Karpas-422 (cell line): ENCODE measurements around the gene KRT81. TPM values are rescaled to one million over a fixed set of nuclear protein-coding genes. Genes with fewer than 3 reads are reported as not detected.
"Not testable (repeated sequence)": the region's sequence is repeated elsewhere in the genome, so short reads cannot be mapped to it uniquely, and the experiment has no call there.

Experiments used
- DNase-seq: peaks from one replicate; pipeline ENCODE4 v3.0.0-alpha.2; 2015
- H2AFZ ChIP-seq: fragments of 200-600 bp; sonication (generic); 2 replicates; pipeline ENCODE4 v1.6.1; 2014; ENCODE audit warnings: antibody characterized with exemption, low read length, mixed read lengths
- H3K27ac ChIP-seq: fragments of 200-600 bp; sonication (generic); 2 replicates; pipeline ENCODE4 v1.5.1; 2014; ENCODE audit warnings: mild to moderate bottlenecking, low read length, moderate library complexity
- H3K27me3 ChIP-seq: fragments of 200-600 bp; sonication (generic); 2 replicates; pipeline ENCODE4 v1.6.1; 2014; ENCODE audit warnings: low read length, mixed read lengths
- H3K36me3 ChIP-seq: fragments of 200-600 bp; sonication (generic); 2 replicates; pipeline ENCODE4 v1.6.1; 2014; ENCODE audit warnings: low read length, mixed read lengths; ENCODE audit not compliant: insufficient read depth
- H3K4me1 ChIP-seq: fragments of 200-600 bp; sonication (generic); 2 replicates; pipeline ENCODE4 v1.6.1; 2014; ENCODE audit warnings: mild to moderate bottlenecking, low read length, mixed read lengths
- H3K4me2 ChIP-seq: fragments of 200-600 bp; sonication (generic); 2 replicates; pipeline ENCODE4 v1.6.1; 2014; ENCODE audit warnings: low read length, low read depth, mild to moderate bottlenecking; ENCODE audit not compliant: poor library complexity, severe bottlenecking
- H3K4me3 ChIP-seq: fragments of 200-600 bp; sonication (generic); 2 replicates; pipeline ENCODE4 v1.5.1; 2014; ENCODE audit warnings: mild to moderate bottlenecking, antibody characterized with exemption, low read length, mixed read lengths
- H3K79me2 ChIP-seq: fragments of 200-600 bp; sonication (generic); 2 replicates; pipeline ENCODE4 v1.6.1; 2014; ENCODE audit warnings: mild to moderate bottlenecking, low read length, mixed read lengths
- H3K9ac ChIP-seq: fragments of 200-600 bp; sonication (generic); 2 replicates; pipeline ENCODE4 v1.6.0; 2014; ENCODE audit warnings: low read length
- H3K9me2 ChIP-seq: fragments of 200-600 bp; sonication (generic), shearing (Covaris generic); replicated peaks from 2 replicates; pipeline ENCODE4 v1.6.0; 2014; ENCODE audit warnings: mild to moderate bottlenecking, low read length, moderate library complexity; ENCODE audit not compliant: insufficient read depth
- H3K9me3 ChIP-seq: fragments of 300-700, 200-600 bp; sonication (generic); 2 replicates; pipeline ENCODE4 v1.6.1; 2014; ENCODE audit warnings: low read length, mixed read lengths
- H4K20me1 ChIP-seq: fragments of 200-600 bp; sonication (generic); 2 replicates; pipeline ENCODE4 v1.6.1; 2014; ENCODE audit warnings: mild to moderate bottlenecking, antibody characterized with exemption, low read length, low read depth; ENCODE audit not compliant: insufficient read depth
- total RNA-seq: library from RNA; depleted of rRNA; stranded (reverse); fragments of >200 nt; shearing (Covaris generic); gene quantifications from 2 replicates; pipeline ENCODE4 v1.2.3, GENCODE V29; 2014; ENCODE audit warnings: low replicate concordance

Gene KRT81
- total RNA-seq, 1 experiment from 2014 or later = not detected

DNA sequence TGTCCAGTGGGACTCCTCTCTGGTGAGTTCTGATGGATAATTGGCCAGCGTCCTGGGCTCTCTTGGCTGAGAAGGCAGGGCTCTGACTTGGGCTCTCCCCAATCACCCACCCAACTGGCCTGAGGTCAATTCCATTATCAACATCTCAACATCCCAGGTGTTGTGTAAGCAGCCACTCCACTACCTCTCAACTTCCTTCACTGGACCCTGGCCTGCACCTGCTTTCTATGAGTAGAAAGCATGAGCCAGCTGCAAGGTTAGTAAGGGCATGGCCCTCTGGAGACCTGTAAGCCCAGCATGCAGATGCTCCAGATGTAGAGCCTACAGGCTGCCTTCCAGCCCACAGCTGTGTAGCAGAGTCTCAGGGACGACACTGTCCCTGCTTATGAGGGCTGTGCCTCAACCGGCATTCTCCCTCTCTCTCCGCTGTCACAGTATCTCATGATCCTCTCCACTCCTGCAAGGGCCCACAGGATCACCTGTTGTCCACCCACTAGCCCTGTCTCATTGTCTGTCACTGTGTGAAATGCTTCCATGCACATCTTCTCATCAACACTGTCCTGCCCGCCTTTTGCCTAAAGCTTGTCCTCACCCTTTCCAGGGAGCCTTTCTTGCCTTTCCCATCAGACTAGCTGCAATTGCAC lies 5.4 kb upstream of the KRT81 start:
- no peaks in the 10 kb centered on the region for H3K36me3 ChIP-seq
- H3K9me3 ChIP-seq = no peaks in the 10 kb centered on the region
- H3K4me3 ChIP-seq = no peak overlapping the region
- H4K20me1 ChIP-seq = no peaks in the 10 kb centered on the region
- H3K4me2 ChIP-seq = no peak overlapping the region
- no peaks in the 10 kb centered on the region for H3K27me3 ChIP-seq
- no peaks in the 10 kb centered on the region for H3K79me2 ChIP-seq
- no peaks in the 10 kb centered on the region for H3K4me1 ChIP-seq
- no peaks in the 10 kb centered on the region for H3K9me2 ChIP-seq
- no peak overlapping the region for H2AFZ ChIP-seq
- no peak overlapping the region for H3K27ac ChIP-seq
- no peak overlapping the region for H3K9ac ChIP-seq
- no peak for DNase-seq

DNA sequence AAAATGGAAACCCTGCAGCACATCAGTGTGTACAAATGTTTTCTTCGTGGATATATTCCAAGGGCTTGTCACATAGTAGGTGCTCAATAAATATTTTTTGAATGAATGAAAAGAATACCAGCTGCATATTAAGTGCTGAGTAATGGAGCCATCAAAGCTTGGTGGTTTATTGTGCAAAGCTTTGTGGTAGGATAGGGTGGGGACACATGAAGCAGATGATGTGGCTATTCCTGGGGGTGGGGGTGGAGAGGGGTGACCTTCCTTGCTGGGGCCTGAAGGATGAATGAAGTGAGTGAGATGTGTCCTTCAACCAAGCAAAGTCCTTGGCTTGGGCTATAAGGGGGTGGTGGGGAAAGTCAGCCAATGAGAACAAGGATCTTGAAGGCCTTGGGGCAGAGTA lies 4.3 kb upstream of the KRT81 start:
- no peak overlapping the region for H2AFZ ChIP-seq
- no peaks in the 10 kb centered on the region for H3K9me3 ChIP-seq
- no peaks in the 10 kb centered on the region for H3K79me2 ChIP-seq
- H3K9ac ChIP-seq = no peak overlapping the region
- H3K36me3 ChIP-seq = no peaks in the 10 kb centered on the region
- H3K4me3 ChIP-seq = no peak overlapping the region
- H4K20me1 ChIP-seq = no peaks in the 10 kb centered on the region
- H3K9me2 ChIP-seq = no peaks in the 10 kb centered on the region
- no peak overlapping the region for H3K27ac ChIP-seq
- H3K4me2 ChIP-seq = no peak overlapping the region
- H3K27me3 ChIP-seq = no peaks in the 10 kb centered on the region
- no peak for DNase-seq
- no peaks in the 10 kb centered on the region for H3K4me1 ChIP-seq

DNA sequence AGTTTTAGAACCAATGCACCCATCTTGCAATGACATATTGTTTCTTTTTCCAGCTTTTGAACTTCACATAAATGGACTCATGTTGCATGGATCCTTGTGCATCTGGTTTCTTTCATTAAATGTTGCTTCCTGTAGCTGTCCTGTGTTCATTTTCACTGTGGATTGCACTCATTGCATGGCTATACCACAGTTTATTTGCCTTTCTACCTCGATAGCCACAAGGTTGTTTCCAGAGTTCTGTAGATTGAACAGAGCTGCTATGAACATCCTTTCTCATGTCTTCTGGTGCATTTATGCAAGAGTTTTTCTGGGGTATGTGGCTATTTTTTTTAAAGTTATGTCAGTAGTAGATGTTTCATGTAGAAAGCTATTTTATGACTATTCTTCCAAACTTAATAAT lies 3.5 kb upstream of the KRT81 start:
- Histone ChIP-seq H3K4me1 (no peaks in the 10 kb centered on the region), H3K36me3 (no peaks in the 10 kb centered on the region), H3K4me2 (no peak overlapping the region), H4K20me1 (no peaks in the 10 kb centered on the region), H3K9me3 (no peaks in the 10 kb centered on the region), H3K9ac (no peak overlapping the region), H3K9me2 (no peaks in the 10 kb centered on the region), H3K79me2 (no peaks in the 10 kb centered on the region), H2AFZ (no peak overlapping the region), H3K27ac (no peak overlapping the region), H3K27me3 (no peaks in the 10 kb centered on the region), H3K4me3 (no peak overlapping the region)
- DNase-seq = no peak

DNA sequence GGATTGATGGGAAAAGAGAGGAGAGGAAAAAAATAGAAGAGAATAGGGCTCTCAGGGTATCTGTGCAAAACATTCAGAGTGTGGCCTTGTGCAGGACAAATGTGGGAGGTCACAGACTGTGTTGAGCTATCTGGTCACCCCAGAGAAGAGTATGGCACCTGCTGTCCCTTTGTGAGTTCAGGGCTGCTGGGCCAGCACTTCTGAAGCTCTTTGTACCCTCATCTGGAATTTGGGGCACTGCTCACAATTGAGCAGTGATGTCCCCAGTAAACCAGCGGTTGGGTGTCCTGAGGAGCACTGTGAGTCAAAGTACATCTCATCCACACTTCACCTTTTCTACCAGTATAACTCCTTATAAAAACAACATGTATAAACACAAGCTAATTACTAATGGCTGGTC lies 2.6 kb upstream of the KRT81 start:
- Histone ChIP-seq H4K20me1 (no peaks in the 10 kb centered on the region), H3K79me2 (no peaks in the 10 kb centered on the region), H3K27me3 (no peaks in the 10 kb centered on the region), H3K4me2 (no peak overlapping the region), H3K27ac (no peak overlapping the region), H3K9me2 (no peaks in the 10 kb centered on the region), H3K9ac (no peak overlapping the region), H3K4me1 (no peaks in the 10 kb centered on the region), H3K36me3 (no peaks in the 10 kb centered on the region), H3K9me3 (no peaks in the 10 kb centered on the region), H3K4me3 (no peak overlapping the region), H2AFZ (no peak overlapping the region)
- no peak for DNase-seq

DNA sequence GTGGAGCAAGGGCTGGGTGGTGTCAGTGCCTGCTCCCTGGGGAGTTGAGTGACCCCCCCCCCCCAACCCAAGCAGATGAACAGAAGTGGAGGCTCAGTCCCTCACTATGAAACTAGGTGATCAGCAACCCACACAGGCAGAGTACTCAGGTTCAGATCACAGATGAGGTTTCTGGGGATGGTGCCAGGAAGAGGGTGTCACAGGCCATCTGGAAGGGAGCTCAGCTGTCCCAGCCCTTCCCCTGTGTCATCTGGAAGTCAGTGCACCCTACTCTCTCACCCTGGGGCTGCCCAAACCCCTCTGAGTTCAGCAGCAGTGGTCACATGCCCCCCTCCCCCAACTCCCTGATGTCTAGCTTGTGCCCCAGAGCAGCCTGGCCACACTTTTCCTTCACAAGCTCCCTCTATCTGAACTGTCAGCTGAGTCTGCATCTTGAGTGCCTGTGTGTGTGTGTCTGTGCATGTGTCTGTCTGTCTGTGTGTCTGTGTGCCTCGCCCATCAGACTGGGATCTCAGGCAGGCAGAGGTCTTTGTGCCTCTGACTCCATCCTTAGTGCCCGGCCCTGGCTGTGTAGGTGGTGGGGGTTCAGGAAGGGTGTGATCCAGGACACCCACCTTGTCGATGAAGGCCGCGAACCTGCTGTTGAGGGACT lies 725 bp downstream of the KRT81 start:
- H3K79me2 ChIP-seq, H4K20me1 ChIP-seq, H3K27me3 ChIP-seq, H3K27ac ChIP-seq, H3K36me3 ChIP-seq, H3K9me3 ChIP-seq, H3K4me1 ChIP-seq, H2AFZ ChIP-seq, H3K4me2 ChIP-seq, H3K4me3 ChIP-seq, H3K9me2 ChIP-seq, H3K9ac ChIP-seq, DNase-seq: not testable (repeated sequence)

DNA sequence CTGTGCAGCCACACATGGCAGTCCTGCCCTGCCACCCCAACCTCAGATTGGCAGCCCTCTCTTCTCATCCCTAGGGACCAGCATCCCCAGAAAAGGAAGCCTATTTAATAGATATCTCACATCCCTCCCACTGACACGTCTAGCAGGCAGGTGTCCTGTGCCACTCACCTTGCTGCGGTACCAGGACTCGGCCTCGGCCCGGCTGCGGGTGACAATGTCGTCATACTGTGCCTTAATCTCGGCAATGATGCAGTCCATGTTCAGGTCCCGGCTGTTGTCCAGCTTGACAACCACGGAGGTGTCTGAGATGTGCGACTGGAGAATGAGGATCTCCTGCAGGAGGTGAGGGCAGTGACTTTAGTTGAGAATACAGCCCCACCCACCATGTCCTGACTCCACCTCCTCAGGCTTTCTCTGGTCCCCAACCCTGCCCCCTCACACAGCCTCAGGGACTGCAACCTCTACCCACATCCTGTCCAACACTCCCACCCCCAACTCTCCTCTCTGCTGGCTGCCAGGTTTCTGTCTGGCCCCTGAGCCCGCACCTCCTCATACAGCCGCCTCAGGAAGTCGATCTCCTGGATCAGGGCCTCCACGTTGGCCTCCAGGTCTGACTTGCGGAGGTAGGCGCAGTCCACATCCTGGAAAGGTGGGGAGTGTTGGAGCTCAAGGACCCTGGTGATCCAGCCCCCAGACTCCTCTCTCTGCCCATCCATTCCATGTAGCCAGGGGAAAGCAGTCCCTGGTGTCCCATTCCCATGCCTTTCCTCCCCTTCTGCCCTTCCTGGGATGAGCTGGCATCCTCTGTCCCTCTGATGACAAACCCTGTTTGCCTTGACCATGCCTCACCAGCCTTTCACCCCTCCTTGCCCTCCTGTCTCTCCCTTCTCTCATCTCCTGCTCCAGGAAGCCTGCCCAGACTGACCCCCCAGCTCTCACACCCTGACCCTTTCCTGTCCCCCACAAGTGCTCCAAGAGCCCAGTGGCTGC lies 3.2 kb downstream of the KRT81 start:
- H3K9ac ChIP-seq, DNase-seq, H3K27ac ChIP-seq, H3K36me3 ChIP-seq, H3K27me3 ChIP-seq, H3K4me1 ChIP-seq, H4K20me1 ChIP-seq, H3K79me2 ChIP-seq, H3K4me3 ChIP-seq, H3K9me3 ChIP-seq, H3K9me2 ChIP-seq, H2AFZ ChIP-seq, H3K4me2 ChIP-seq: not testable (repeated sequence)

DNA sequence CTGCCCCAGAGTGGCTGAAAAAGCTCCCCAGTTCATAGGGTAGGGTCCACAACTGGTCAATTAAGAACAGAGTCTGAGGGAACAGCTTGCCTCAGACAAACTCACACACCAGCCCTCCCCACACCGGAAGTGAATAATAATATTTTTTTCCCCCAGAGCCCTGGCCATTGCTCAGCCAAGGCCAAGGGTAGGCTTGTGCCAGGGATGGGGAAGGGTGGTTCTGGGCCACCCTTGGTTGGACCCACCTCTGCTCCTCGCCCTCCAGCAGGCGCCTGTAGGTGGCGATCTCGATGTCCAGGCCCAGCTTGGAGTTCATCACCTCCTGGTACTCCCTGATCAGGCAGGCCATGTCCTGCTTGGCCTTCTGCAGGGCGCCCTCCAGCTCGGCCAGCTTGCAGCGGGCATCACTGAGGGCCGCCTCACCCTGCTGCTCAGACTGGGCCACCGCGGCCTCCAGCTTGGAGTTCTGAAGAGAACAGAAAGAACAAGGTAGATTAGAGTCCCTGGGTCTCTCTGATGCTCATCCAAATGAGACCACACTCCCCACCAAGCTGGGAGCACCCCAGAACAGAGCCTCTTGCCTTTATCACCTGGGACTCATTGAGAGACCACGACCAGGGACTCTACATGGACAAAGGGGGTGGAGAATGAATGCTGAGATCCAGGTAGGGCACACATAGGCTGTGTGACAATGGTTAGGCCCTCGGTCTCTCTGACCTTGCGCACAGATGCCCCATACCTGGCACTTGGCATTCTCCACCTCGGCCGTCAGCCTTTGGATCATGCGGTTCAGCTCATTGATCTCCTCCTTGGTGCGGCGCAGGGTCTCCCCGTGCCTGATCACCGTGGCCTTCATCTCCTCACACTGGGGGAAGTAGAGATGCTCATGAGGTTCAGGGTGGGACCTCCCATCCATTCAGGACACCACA lies 4.2 kb downstream of the KRT81 start:
- not testable (repeated sequence) for H2AFZ ChIP-seq, H4K20me1 ChIP-seq, DNase-seq, H3K9ac ChIP-seq, H3K9me2 ChIP-seq, H3K79me2 ChIP-seq, H3K4me1 ChIP-seq, H3K4me3 ChIP-seq, H3K9me3 ChIP-seq, H3K36me3 ChIP-seq, H3K4me2 ChIP-seq, H3K27ac ChIP-seq, H3K27me3 ChIP-seq
